HUES64 (cell line): ENCODE results near the gene PNPLA8.
"Not testable (repeated sequence)": the region's sequence is repeated elsewhere in the genome, so short reads cannot be mapped to it uniquely, and the experiment has no call there.

Experiments
- H3K27ac ChIP-seq: 2 replicates; pipeline ENCODE4 v1.7.0; 2013; ENCODE audit warnings: low read depth, low read length, inconsistent platforms
- H3K27me3 ChIP-seq: 2 replicates; pipeline ENCODE4 v1.6.1; 2013; ENCODE audit warnings: mild to moderate bottlenecking, low read length; ENCODE audit not compliant: insufficient read depth
- H3K36me3 ChIP-seq: 2 replicates; pipeline ENCODE4 v1.6.1; 2013; ENCODE audit warnings: mild to moderate bottlenecking, low read length; ENCODE audit not compliant: insufficient read depth
- H3K4me1 ChIP-seq: 2 replicates; pipeline ENCODE4 v1.6.1; 2013; ENCODE audit warnings: mild to moderate bottlenecking, low read length, moderate library complexity; ENCODE audit not compliant: insufficient read depth
- H3K4me3 ChIP-seq: 2 replicates; pipeline ENCODE4 v1.5.1; 2013; ENCODE audit warnings: mild to moderate bottlenecking, low read length, moderate library complexity
- H3K9ac ChIP-seq: 2 replicates; pipeline ENCODE4 v1.6.1; 2013; ENCODE audit warnings: mild to moderate bottlenecking, low read depth, low read length
- H3K9me3 ChIP-seq: 2 replicates; pipeline ENCODE4 v1.6.1; 2013; ENCODE audit warnings: low read depth, low read length; ENCODE audit not compliant: insufficient read depth
- WGBS: fragments of 150-250, 120-280 bp; methylation state at CpG from one replicate; pipeline ENCODE4 v1.1.7; 2013; ENCODE audit warnings: missing lambda C conversion rate; 5-methylcytosine and 5-hydroxymethylcytosine counted together

The PNPLA8 gene

DNA sequence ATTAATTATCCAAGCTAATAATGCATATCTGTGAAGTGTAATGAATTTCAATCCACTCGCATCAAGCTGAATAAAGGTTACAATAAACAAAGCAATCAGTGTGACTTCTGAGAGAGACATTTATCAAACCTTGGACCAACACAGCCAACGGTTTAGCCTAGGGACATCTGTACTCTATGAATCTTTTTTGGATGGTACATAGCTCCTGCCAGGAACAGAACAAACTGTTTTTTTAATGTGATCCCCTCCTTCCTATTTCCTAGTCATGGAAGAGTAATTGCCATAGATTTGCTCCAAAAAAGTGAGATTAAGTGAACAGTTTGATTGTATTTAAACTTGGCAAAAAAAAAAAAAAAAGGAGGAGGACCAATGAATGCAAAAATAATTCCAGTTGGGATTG, 58.5 kb downstream of the PNPLA8 start:
- Histone ChIP-seq H3K36me3 (peaks cover under 1% of the 10 kb centered on the region; the same call in 1 of the 2 replicates), H3K4me1 (no peaks in the 10 kb centered on the region; the same call in 1 of the 2 replicates)
- 91% methylated on average over 2 of the region's 2 CpGs for WGBS

DNA sequence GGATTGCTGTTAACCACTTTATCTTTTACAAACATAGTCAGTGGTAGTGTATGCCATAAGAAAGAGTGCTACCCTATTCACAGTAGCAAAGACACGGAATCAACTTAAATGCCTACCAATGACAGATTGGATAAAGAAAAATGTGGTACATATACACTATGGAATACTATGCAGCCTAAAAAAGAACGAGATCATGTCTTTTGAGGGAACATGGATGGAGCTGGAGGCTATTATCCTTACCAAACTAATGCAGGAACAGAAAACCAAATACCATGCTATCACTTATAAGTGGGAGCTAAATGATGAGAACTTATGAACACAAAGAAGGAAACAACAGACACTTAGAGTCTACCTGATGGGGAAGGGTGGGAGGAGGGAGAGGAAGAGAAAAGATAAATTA, 59.6 kb downstream of the PNPLA8 start:
- not testable (repeated sequence) for H3K9me3 ChIP-seq, H3K4me1 ChIP-seq, H3K4me3 ChIP-seq, H3K27ac ChIP-seq, H3K27me3 ChIP-seq, H3K9ac ChIP-seq, H3K36me3 ChIP-seq
- WGBS: no CpG with 5 or more reads among the region's 2 CpGs

More for the DNA sequence above, 58.5 kb downstream of the PNPLA8 start:
- Histone ChIP-seq H3K27ac (no peak overlapping the region), H3K9me3 (no peaks in the 10 kb centered on the region), H3K27me3 (no peaks in the 10 kb centered on the region), H3K4me3 (no peak overlapping the region), H3K9ac (no peak overlapping the region)

DNA sequence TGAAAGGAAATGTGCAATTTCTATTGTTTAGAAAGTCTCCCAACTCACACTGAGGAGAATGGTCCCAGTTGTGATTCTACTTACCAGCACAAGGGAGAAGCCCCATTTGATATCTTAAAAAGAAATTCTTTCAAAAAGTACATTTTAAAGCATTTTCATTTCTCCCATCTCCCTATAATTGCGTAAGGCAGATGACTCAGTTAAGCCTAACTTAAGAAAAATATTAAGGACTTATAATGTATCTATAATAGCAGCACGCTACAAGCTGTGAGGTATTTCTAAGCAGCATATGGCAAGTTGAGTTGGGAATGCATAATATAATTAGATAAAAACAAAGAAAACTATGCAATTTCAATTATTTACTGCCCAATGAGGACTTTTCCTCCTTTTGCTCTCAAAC, 61.2 kb downstream of the PNPLA8 start:
- H3K4me3 ChIP-seq: no peak overlapping the region
- WGBS: no CpG with 5 or more reads among the region's 2 CpGs
- no peak overlapping the region for H3K9ac ChIP-seq
- no peaks in the 10 kb centered on the region for H3K27me3 ChIP-seq
- no peaks in the 10 kb centered on the region; the same call in 1 of the 2 replicates for H3K4me1 ChIP-seq
- no peaks in the 10 kb centered on the region for H3K9me3 ChIP-seq
- H3K36me3 ChIP-seq: no peaks in the 10 kb centered on the region
- no peak overlapping the region for H3K27ac ChIP-seq

DNA sequence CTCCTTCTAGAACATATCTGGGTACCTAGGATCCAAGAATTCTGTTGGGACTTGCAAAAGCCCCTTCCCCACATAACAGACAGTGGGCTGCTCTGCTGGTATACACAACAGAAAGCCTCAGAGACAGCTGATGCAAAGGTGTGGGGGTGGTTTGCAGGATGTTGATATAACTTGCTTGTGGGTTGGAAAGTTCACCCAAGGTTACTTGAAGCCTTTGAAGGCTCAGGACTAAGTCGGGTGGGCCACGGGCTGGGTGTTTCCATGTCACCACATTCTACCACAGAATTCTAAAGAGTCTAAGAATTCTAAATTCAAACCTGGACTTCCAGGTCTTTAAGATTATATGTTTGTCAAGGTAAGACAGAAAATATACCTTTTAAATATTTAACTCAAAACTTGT, 62.3 kb downstream of the PNPLA8 start:
- no peaks in the 10 kb centered on the region for H3K9me3 ChIP-seq
- H3K36me3 ChIP-seq: no peaks in the 10 kb centered on the region

DNA sequence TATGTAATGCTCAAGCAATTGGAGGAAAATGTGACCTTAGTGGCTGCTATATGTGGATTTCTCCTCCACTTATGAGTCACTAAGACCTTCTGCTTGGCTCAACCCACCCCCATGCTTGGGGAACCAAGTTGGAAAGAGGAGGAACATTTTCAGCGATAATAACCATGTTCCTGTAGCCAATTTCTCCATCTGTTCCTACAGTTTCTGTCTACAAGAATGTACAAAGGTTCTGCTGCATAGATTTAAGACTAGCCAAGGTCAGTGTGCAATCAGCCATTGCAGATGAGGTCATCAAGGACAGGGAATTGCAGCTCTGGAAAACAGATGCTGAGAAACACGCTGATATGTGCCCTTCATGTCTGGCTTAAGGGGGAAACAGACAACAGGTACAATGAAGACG, 64.1 kb downstream of the PNPLA8 start:
- peaks cover 22% of the 10 kb centered on the region for H3K27me3 ChIP-seq
- H3K9me3 ChIP-seq: no peaks in the 10 kb centered on the region
- H3K4me1 ChIP-seq: no peaks in the 10 kb centered on the region
- no peak overlapping the region for H3K9ac ChIP-seq
- 94% methylated on average over 3 of the region's 3 CpGs for WGBS
- H3K4me3 ChIP-seq: no peak overlapping the region
- no peaks in the 10 kb centered on the region for H3K36me3 ChIP-seq
- no peak overlapping the region for H3K27ac ChIP-seq

More for the DNA sequence above, 62.3 kb downstream of the PNPLA8 start:
- no peaks in the 10 kb centered on the region; the same call in 1 of the 2 replicates for H3K4me1 ChIP-seq
- no peak overlapping the region for H3K27ac ChIP-seq
- WGBS: 86% methylated on average over 2 of the region's 2 CpGs
- no peak overlapping the region for H3K4me3 ChIP-seq
- H3K9ac ChIP-seq: no peak overlapping the region
- H3K27me3 ChIP-seq: peaks cover 4% of the 10 kb centered on the region

DNA sequence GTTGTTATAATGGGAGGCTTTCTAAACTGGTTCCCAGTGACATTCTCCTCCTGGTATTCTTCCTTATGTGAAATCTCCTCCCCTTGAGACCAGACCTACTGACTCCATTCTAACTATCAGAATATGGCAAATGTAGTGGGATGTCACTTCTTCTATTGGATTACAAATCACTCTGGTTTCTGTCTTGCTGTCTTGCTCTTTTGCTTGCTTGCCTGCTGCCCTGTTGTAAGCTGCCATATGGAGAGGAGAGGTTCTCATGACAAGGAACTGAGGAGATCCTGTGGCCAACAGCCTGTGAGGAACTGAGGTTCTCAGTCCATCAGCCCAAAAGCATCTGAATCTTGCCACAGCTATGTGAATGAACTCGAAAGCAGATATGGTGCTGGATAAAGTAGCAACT, 65.0 kb downstream of the PNPLA8 start:
- WGBS: 94% methylated on average over 1 of the region's 1 CpG
- H3K9ac ChIP-seq: no peak overlapping the region
- no peaks in the 10 kb centered on the region for H3K9me3 ChIP-seq
- H3K36me3 ChIP-seq: no peaks in the 10 kb centered on the region
- H3K27ac ChIP-seq: no peak overlapping the region
- peaks cover 26% of the 10 kb centered on the region for H3K27me3 ChIP-seq
- no peak overlapping the region for H3K4me3 ChIP-seq
- H3K4me1 ChIP-seq: no peaks in the 10 kb centered on the region

DNA sequence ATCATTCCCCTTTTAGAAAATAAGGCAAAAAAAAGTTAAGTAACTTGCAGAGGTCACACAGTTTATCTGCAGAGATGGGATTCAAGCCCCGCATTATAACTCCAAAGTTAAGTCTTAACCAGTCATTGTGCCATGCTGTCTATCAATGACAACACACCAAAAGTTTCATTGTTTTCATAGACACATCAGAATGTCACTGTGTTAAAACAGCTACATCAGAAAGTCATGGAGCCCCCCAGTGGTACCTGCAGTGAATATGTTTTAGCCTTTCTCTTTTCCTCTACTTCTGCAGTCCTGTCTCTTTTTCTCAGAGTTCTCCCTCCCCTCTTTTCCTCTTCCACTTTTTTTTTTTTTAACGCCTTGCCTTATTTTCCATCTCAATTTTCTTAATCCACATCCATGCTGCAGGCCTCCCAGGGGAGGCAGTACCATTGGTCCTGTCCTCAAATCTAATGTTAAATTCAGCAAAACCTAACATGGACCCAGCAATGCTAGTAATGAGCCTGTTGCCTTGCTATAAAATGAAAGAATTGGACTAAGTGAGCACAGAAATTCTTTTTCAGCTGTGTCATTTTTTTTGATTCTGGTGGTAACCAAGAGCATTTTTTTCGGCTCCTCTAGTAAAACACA, 65.9 kb downstream of the PNPLA8 start:
- no peaks in the 10 kb centered on the region for H3K36me3 ChIP-seq
- WGBS: 55% methylated on average over 3 of the region's 3 CpGs
- peaks cover 35% of the 10 kb centered on the region for H3K27me3 ChIP-seq

DNA sequence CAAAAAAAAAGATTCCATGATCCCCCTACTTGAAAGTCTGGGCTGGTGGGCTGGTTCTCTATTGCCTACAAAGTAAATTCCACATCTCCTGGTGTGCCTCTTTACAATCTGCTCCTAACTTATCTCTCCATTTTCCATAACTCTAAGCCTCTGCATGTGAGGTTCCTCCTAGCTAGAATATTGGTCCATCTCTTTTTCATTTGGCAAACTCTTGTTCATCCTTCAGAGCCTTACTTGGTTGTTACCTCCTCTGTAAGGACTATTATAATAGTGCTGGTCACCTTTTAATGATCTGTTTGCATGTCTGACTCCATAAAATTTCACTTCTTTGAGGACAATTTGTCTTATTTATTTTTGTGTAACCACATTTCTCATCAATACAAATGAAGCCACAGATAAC, 68.1 kb downstream of the PNPLA8 start:
- Histone ChIP-seq H3K4me1 (peaks cover 10% of the 10 kb centered on the region; the same call in 1 of the 2 replicates), H3K4me3 (no peak overlapping the region), H3K27me3 (peaks cover 57% of the 10 kb centered on the region), H3K36me3 (no peaks in the 10 kb centered on the region), H3K27ac (no peak overlapping the region), H3K9me3 (no peaks in the 10 kb centered on the region), H3K9ac (no peak overlapping the region)

More for the DNA sequence above, 65.9 kb downstream of the PNPLA8 start:
- Histone ChIP-seq H3K9me3 (no peaks in the 10 kb centered on the region), H3K4me3 (no peak overlapping the region), H3K27ac (no peak overlapping the region), H3K9ac (no peak overlapping the region), H3K4me1 (no peaks in the 10 kb centered on the region)

DNA sequence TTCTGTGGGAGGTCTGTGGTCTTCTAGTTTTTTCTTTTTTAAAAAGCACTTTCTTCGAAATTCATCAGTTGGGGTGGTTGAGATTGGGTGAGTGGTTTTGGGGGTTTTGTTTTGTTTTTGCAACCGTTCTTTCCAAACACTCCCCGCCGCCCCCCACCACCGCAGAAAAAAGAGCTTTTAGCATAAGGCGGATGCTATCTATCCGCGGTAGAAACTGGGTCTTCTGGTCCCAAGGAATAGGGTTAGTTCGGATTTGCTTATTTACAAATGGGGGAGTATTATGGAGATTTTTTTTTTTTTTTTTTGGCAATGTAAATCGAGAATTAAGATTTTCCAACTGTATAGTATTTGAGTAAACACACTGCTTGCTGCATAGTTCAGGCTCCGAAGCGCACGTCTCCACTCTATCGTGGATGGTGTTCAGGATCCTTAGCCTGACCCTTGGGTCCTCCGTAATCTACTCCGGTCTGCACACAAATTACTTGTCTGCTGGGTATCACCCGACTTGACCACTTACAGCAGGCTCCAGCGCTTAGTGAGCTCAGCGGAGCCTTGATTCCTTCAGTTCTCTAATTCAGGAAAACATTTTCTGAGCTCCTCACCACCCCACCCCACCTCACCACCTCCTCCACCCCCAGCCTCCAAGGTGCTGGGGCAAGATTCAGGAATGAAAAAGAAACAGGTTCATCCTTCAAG, 68.9 kb downstream of the PNPLA8 start:
- peaks cover 58% of the 10 kb centered on the region for H3K27me3 ChIP-seq
- H3K9ac ChIP-seq: no peak overlapping the region
- peak overlapping the region; percentile 76 for H3K4me3 ChIP-seq
- no peak overlapping the region for H3K27ac ChIP-seq
- 17% methylated on average over 15 of the region's 19 CpGs for WGBS
- H3K36me3 ChIP-seq: no peaks in the 10 kb centered on the region
- no peaks in the 10 kb centered on the region for H3K9me3 ChIP-seq
- peaks cover 10% of the 10 kb centered on the region; the same call in 1 of the 2 replicates for H3K4me1 ChIP-seq

DNA sequence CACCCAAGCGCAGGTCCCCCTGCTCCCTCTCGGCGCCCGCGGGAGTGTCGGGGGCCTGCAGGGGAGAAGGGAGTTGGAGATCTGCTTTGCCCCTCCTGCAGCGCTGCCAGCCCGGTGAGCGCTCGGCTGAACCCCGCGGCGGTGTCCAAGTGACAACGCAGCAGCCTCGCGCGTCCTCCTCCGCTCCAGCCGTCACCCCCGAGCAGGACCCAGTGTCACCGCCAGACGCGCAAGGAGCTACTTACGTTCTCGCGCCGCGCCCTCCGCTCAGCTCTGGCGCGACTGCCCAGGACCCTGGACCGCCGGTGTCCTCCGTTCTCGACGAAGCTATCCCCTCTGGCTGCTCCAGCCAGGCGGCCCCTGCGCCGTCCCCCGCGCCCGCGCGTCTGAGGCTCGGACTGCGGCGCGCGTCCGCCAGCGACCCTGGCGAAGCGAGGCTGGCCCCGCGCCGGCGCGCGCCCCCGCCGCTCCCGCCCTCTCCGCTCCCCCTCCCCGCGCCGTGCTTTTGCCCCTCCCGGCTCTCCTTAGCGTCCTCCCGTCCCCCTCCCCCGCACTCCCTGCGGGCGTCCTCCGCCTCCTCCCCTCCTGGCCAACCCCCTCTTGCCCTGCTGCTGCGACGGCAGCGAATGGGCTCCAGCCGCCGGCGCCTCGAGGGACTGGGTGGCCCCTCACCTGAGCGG, 69.8 kb downstream of the PNPLA8 start, which contains the start of gene NRCAM:
Gene NRCAM (minus strand): TSS at position 439 of the 680 bp plus-strand sequence. CDS start 216,372 bp downstream, outside the sequence.
- WGBS: under 1% methylated on average over 81 of the region's 81 CpGs
- no peak within 1 kb of the TSS for H3K27ac ChIP-seq
- no peaks in the 10 kb centered on the region for H3K9me3 ChIP-seq
- peaks cover 10% of the 10 kb centered on the region; the same call in 1 of the 2 replicates for H3K4me1 ChIP-seq
- H3K27me3 ChIP-seq: peaks cover 58% of the 10 kb centered on the region
- H3K9ac ChIP-seq: peak within 1 kb of the TSS; percentile 35
- H3K4me3 ChIP-seq: peak within 1 kb of the TSS; percentile 76
- H3K36me3 ChIP-seq: no peaks in the 10 kb centered on the region

DNA sequence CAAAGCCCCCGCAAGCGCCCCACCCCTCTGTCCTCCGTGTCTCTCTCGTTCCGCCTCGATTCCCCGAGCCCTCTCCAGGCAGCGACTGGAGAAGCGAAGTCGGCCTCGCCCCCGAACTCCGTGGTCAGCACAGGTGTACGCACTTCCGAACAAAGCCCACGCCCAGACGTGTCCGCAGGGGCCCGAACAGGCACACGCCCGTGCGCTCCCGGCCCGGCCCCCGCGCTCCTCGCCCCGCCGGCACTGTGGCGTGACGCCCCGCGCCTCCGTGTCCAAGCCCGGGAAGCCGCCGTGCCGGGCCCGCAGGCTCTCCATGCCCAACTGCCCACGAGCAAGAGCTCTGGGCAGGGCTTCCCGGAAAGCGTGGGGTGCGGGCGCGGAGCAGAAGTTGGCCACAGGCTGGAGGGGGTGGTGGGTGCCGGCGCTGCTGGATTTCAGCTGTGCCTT, 70.4 kb downstream of the PNPLA8 start:
- no peak overlapping the region for H3K27ac ChIP-seq
- peak overlapping the region; percentile 76 for H3K4me3 ChIP-seq
- H3K27me3 ChIP-seq: peaks cover 58% of the 10 kb centered on the region
- peaks cover 10% of the 10 kb centered on the region; the same call in 1 of the 2 replicates for H3K4me1 ChIP-seq
- H3K9me3 ChIP-seq: no peaks in the 10 kb centered on the region
- under 1% methylated on average over 47 of the region's 47 CpGs for WGBS
- H3K36me3 ChIP-seq: no peaks in the 10 kb centered on the region
- 0 out of 2 replicates have a peak overlapping the region, but pooled peaks have one; percentile 25 for H3K9ac ChIP-seq
